Naive thymus-derived CD8-positive, alpha-beta T cell (primary cell): ENCODE data around the gene GDF2. TPM values are rescaled to one million over a fixed set of nuclear protein-coding genes. Genes with fewer than 3 reads are reported as not detected.

Experiments used
- ATAC-seq, 2 donors: fragments of 150-1000 bp; cut with Tn5 transposase in 1 of 2; sonication (Bioruptor Pico), chemical (Tn5 transposase) in 1 of 2; 1 replicate in 1 of 2; 2 replicates in 1 of 2; pipeline ENCODE4 v1.10.0; 2021; ENCODE audit warnings: mild to moderate bottlenecking in 2 of 2, moderate library complexity in 2 of 2
- POLR2A ChIA-PET: fragments of 350-600 bp; sonication (Branson Sonifier 250); formaldehyde crosslinking; loops from one replicate; lab custom pipeline; 2021; ENCODE audit warnings: antibody characterized with exemption; lab: Charles Lee
- DNase-seq, 10 donors: peaks; one replicate each; pipeline versions ENCODE4 v3.0.0 to v3.0.0-alpha.2; 2020 to 2022
- H3K27ac Mint-ChIP-seq, 10 donors: one replicate each; pipeline ENCODE4 v1.8.0; 2020 to 2022; ENCODE audit warnings: mild to moderate bottlenecking in 10 of 10, mixed read lengths in 10 of 10, moderate library complexity in 4 of 10, inconsistent platforms in 1 of 10
- H3K27me3 Mint-ChIP-seq, 5 donors: one replicate each; pipeline ENCODE4 v1.8.0; 2021 to 2022; ENCODE audit warnings: mixed read lengths in 5 of 5
- H3K36me3 Mint-ChIP-seq, 3 donors: one replicate each; pipeline ENCODE4 v1.8.0; 2020 to 2022; ENCODE audit warnings: mixed read lengths in 3 of 3, mild to moderate bottlenecking in 2 of 3, inconsistent platforms in 1 of 3
- H3K4me1 Mint-ChIP-seq, 4 donors: one replicate each; pipeline ENCODE4 v1.8.0; 2021 to 2022; ENCODE audit warnings: mixed read lengths in 4 of 4
- H3K4me3 Mint-ChIP-seq, 10 donors: one replicate each; pipeline ENCODE4 v1.8.0; 2020 to 2022; ENCODE audit warnings: mild to moderate bottlenecking in 10 of 10, mixed read lengths in 10 of 10, moderate library complexity in 6 of 10, inconsistent platforms in 1 of 10
- H3K9me3 Mint-ChIP-seq, 9 donors: one replicate each; pipeline ENCODE4 v1.8.0; 2020 to 2022; ENCODE audit warnings: mixed read lengths in 9 of 9, mild to moderate bottlenecking in 3 of 9, inconsistent platforms in 1 of 9, moderate library complexity in 1 of 9
- polyA plus RNA-seq, 3 donors: library from polyadenylated mRNA; unstranded; fragments of 300-500 nt; fragmentation: Illumina TruSeq; gene quantifications; one replicate each; pipeline ENCODE4 v1.2.3, GENCODE V29; 2021
- total RNA-seq, 8 experiments: library from RNA in 2 of 8; stranded (reverse) in 2 of 8; gene quantifications; one replicate each; pipeline ENCODE4 v1.2.3 and lab custom pipeline; 2021 to 2026

The GDF2 gene
- total and polyA plus RNA-seq, 5 experiments from 2014 or later, result not detected

- H3K27ac Mint-ChIP-seq, result no peak overlapping the region
- ATAC-seq, result no peak
- no peaks in the 10 kb centered on the region for H3K4me1 Mint-ChIP-seq
- no peaks in the 10 kb centered on the region for H3K27me3 Mint-ChIP-seq
- H3K36me3 Mint-ChIP-seq, result no peaks in the 10 kb centered on the region
- no peak overlapping the region for H3K4me3 Mint-ChIP-seq
- no peaks in the 10 kb centered on the region for H3K9me3 Mint-ChIP-seq
- POLR2A ChIA-PET, result no interaction called here
- DNase-seq, result no peak
These were observed 42.7 kb downstream of the GDF2 start for GRCh38 chr10:47364911-47365310.

GRCh38 chr10:47365431-47366180, 43.4 kb downstream of the GDF2 start:
- Mint-ChIP-seq H3K27ac (no peak overlapping the region), H3K9me3 (no peaks in the 10 kb centered on the region), H3K36me3 (no peaks in the 10 kb centered on the region), H3K27me3 (no peaks in the 10 kb centered on the region), H3K4me3 (no peak overlapping the region), H3K4me1 (no peaks in the 10 kb centered on the region)
- POLR2A ChIA-PET, result no interaction called here
- no peak for ATAC-seq
- DNase-seq, result no peak

- no peaks in the 10 kb centered on the region for H3K27me3 Mint-ChIP-seq
- H3K9me3 Mint-ChIP-seq, result no peaks in the 10 kb centered on the region
- H3K27ac Mint-ChIP-seq, result no peak overlapping the region
- DNase-seq (no peak), ATAC-seq (no peak)
- no peaks in the 10 kb centered on the region for H3K36me3 Mint-ChIP-seq
- peak overlapping the region in 1 of 10 donors; percentile 55 for H3K4me3 Mint-ChIP-seq
- H3K4me1 Mint-ChIP-seq, result no peaks in the 10 kb centered on the region
- POLR2A ChIA-PET, result no interaction called here
These were observed 44.0 kb downstream of the GDF2 start for GRCh38 chr10:47366181-47366631.

- DNase-seq, result no peak
- no peaks in the 10 kb centered on the region for H3K4me1 Mint-ChIP-seq
- no peaks in the 10 kb centered on the region for H3K9me3 Mint-ChIP-seq
- ATAC-seq, result no peak
- H3K27me3 Mint-ChIP-seq, result no peaks in the 10 kb centered on the region
- POLR2A ChIA-PET, result no interaction called here
- no peaks in the 10 kb centered on the region for H3K36me3 Mint-ChIP-seq
- H3K27ac Mint-ChIP-seq, result no peak overlapping the region
- no peak overlapping the region for H3K4me3 Mint-ChIP-seq
These were observed 44.6 kb downstream of the GDF2 start for GRCh38 chr10:47366731-47367460.

- H3K36me3 Mint-ChIP-seq, result no peaks in the 10 kb centered on the region
- peaks cover 0 to 2% (median 0%) of the 10 kb centered on the region in 4 donors for H3K4me1 Mint-ChIP-seq
- H3K9me3 Mint-ChIP-seq, result no peaks in the 10 kb centered on the region
- ATAC-seq (no peak), DNase-seq (no peak)
- H3K4me3 Mint-ChIP-seq, result no peak overlapping the region
- POLR2A ChIA-PET, result no interaction called here
- no peaks in the 10 kb centered on the region for H3K27me3 Mint-ChIP-seq
- no peak overlapping the region for H3K27ac Mint-ChIP-seq
These were observed 45.4 kb downstream of the GDF2 start for GRCh38 chr10:47367646-47368045.

GRCh38 chr10:47368431-47369180, 46.4 kb downstream of the GDF2 start:
- DNase-seq, result peak in 1 of 10 donors; percentile 1

GRCh38 chr10:47369251-47369894, 47.1 kb downstream of the GDF2 start:
- no peaks in the 10 kb centered on the region for H3K36me3 Mint-ChIP-seq
- no peak overlapping the region for H3K27ac Mint-ChIP-seq
- ATAC-seq, result no peak
- DNase-seq, result peak in 1 of 10 donors; percentile 8
- H3K4me3 Mint-ChIP-seq, result no peak overlapping the region
- no peaks in the 10 kb centered on the region for H3K9me3 Mint-ChIP-seq
- peaks cover 0 to 3% (median 0%) of the 10 kb centered on the region in 4 donors for H3K4me1 Mint-ChIP-seq
- peaks cover 0 to 3% (median 0%) of the 10 kb centered on the region in 5 donors for H3K27me3 Mint-ChIP-seq
- POLR2A ChIA-PET, result no interaction called here

More at GRCh38 chr10:47368431-47369180, 46.4 kb downstream of the GDF2 start:
- no peak for ATAC-seq
- H3K27ac Mint-ChIP-seq, result no peak overlapping the region
- no peaks in the 10 kb centered on the region for H3K27me3 Mint-ChIP-seq
- no peaks in the 10 kb centered on the region for H3K36me3 Mint-ChIP-seq
- no peaks in the 10 kb centered on the region for H3K9me3 Mint-ChIP-seq
- H3K4me3 Mint-ChIP-seq, result no peak overlapping the region
- POLR2A ChIA-PET, result no interaction called here
- peaks cover 0 to 3% (median 0%) of the 10 kb centered on the region in 4 donors for H3K4me1 Mint-ChIP-seq

- Mint-ChIP-seq H3K36me3 (no peaks in the 10 kb centered on the region), H3K27me3 (peaks cover 0 to 8% (median 4%) of the 10 kb centered on the region in 5 donors), H3K4me1 (peaks cover 0 to 3% (median 0%) of the 10 kb centered on the region in 4 donors), H3K9me3 (no peaks in the 10 kb centered on the region), H3K4me3 (no peak overlapping the region), H3K27ac (no peak overlapping the region)
- POLR2A ChIA-PET, result no interaction called here
- DNase-seq (peak in 1 of 10 donors; percentile 4), ATAC-seq (no peak)
These were observed 47.9 kb downstream of the GDF2 start for GRCh38 chr10:47370015-47370767.

- peak in 1 of 10 donors; percentile 7 for DNase-seq
- no peak for ATAC-seq
- H3K9me3 Mint-ChIP-seq, result no peaks in the 10 kb centered on the region
- H3K27me3 Mint-ChIP-seq, result peaks cover 4 to 14% (median 8%) of the 10 kb centered on the region in 5 donors
- no peaks in the 10 kb centered on the region for H3K36me3 Mint-ChIP-seq
- no peak overlapping the region for H3K27ac Mint-ChIP-seq
- H3K4me1 Mint-ChIP-seq, result peaks cover 0 to 3% (median 0%) of the 10 kb centered on the region in 4 donors
- POLR2A ChIA-PET, result no interaction called here
- H3K4me3 Mint-ChIP-seq, result no peak overlapping the region
These were observed 48.6 kb downstream of the GDF2 start for GRCh38 chr10:47370878-47371277.

GRCh38 chr10:47371629-47372485, 49.6 kb downstream of the GDF2 start:
- H3K4me1 Mint-ChIP-seq, result peaks cover 0 to 3% (median 0%) of the 10 kb centered on the region in 4 donors
- no peaks in the 10 kb centered on the region for H3K36me3 Mint-ChIP-seq
- H3K27me3 Mint-ChIP-seq, result peaks cover 8 to 24% (median 18%) of the 10 kb centered on the region in 5 donors
- POLR2A ChIA-PET, result no interaction called here
- no peak overlapping the region for H3K27ac Mint-ChIP-seq
- DNase-seq (peak in 1 of 10 donors; percentile 10), ATAC-seq (no peak)
- H3K9me3 Mint-ChIP-seq, result no peaks in the 10 kb centered on the region
- H3K4me3 Mint-ChIP-seq, result no peak overlapping the region

- POLR2A ChIA-PET, result no interaction called here
- H3K4me3 Mint-ChIP-seq, result no peak overlapping the region
- H3K27ac Mint-ChIP-seq, result no peak overlapping the region
- peaks cover 16 to 32% (median 26%) of the 10 kb centered on the region in 5 donors for H3K27me3 Mint-ChIP-seq
- no peaks in the 10 kb centered on the region for H3K36me3 Mint-ChIP-seq
- no peaks in the 10 kb centered on the region for H3K9me3 Mint-ChIP-seq
- no peak for DNase-seq
- peaks cover 2 to 8% (median 7%) of the 10 kb centered on the region in 4 donors for H3K4me1 Mint-ChIP-seq
- ATAC-seq, result no peak
These were observed 50.5 kb downstream of the GDF2 start for GRCh38 chr10:47372726-47373125.
